ENCODE data around the gene POLQ.
"Not testable (repeated sequence)": the region's sequence is repeated elsewhere in the genome, so short reads cannot be mapped to it uniquely, and the experiment has no call there.

POLQ gene

GRCh38 chr3:121430664-121431215, 115.0 kb downstream of the POLQ start:
- no peak for TF ChIP-seq CTCF (conservative IDR thresholded peaks at IDR 0.05; ENCODE audit: low read depth)
- CTCF ChIA-PET, result no interaction called here
- DNase-seq (ENCODE audit: low spot score), result no peak
- no peak overlapping the region for H3K27ac ChIP-seq
- POLR2A ChIA-PET (ENCODE audit: low non-redundant PET), result no interaction called here

GRCh38 chr3:121424549-121424948, 121.2 kb downstream of the POLQ start:
- CTCF ChIA-PET, result no interaction called here
- POLR2A ChIA-PET (ENCODE audit: low non-redundant PET), result no interaction called here
- no peak for TF ChIP-seq CTCF (conservative IDR thresholded peaks at IDR 0.05; ENCODE audit: low read depth)
- DNase-seq (ENCODE audit: low spot score), result no peak
- H3K27ac ChIP-seq, result no peak overlapping the region

DNA sequence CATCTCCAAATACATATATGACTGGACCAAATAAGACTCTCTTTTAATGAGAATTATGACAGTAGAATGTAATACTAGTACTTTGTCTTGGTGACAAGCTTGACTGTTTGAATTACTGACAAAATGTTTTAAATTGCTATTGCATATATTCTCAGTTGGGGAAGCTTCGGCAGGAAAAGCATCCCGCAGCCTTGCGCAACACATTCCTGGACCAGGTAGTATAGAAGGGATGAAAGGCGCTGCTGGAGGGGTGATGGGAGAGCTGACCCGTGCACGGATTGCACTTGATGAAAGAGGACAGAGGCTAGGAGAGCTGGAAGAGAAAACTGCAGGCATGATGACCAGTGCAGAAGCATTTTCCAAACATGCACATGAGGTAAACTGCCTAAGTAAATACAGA, 127.6 kb downstream of the POLQ start:
- ChIA-PET CTCF (interaction anchor here (0.6 kb wide), 1 partner anchor 149 kb away, joined by 4 read pairs; no protein-coding TSS in a partner anchor), POLR2A (ENCODE audit: low non-redundant PET) (no interaction called here)
- no peak overlapping the region for H3K27ac ChIP-seq
- TF ChIP-seq CTCF (conservative IDR thresholded peaks at IDR 0.05; ENCODE audit: low read depth), result no peak
- DNase-seq (ENCODE audit: low spot score), result no peak

DNA sequence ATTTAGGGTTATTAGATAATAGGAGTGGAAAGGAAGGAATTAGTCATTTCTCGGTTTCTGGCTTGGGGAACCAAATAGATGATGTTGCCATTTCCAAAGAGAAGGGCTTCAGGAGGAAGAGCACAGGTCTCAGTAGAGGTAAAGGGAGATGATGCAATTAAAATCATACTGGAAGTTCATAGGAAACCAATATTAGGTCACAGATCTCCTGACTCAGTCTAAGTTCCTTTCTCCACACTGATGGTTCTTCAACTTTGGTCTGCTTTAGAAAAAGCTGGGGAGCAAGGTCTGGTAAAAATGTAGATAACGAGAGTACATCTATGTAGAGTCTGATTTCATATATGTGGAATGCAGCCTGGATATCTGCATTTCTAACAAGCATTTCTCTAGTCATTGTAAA, 130.9 kb downstream of the POLQ start:
- POLR2A ChIA-PET (ENCODE audit: low non-redundant PET), result no interaction called here
- no peak for TF ChIP-seq CTCF (conservative IDR thresholded peaks at IDR 0.05; ENCODE audit: low read depth)
- CTCF ChIA-PET, result no interaction called here
- no peak for DNase-seq (ENCODE audit: low spot score)
- no peak overlapping the region for H3K27ac ChIP-seq

DNA sequence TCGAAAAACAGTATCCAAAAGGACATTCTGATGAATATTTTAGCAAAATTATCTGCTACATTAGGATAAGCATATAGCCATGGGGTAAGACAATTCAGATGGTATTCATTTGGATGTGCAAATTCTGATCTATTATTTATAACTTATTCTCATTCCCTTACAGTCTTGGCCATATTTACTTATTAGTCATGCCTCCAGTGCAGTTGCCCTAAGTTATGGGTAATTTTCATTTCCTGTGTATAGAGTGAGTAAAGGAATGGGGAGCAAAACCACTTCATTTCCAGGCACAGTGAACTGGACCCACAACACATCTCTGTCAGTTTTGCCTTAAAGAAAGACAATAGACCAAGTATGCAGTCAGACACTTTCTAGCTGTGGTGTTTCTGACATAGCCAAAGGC, 134.3 kb downstream of the POLQ start:
- TF ChIP-seq CTCF (conservative IDR thresholded peaks at IDR 0.05; ENCODE audit: low read depth), result no peak
- DNase-seq (ENCODE audit: low spot score), result no peak
- CTCF ChIA-PET, result no interaction called here
- POLR2A ChIA-PET (ENCODE audit: low non-redundant PET), result no interaction called here
- no peak overlapping the region for H3K27ac ChIP-seq

GRCh38 chr3:121405631-121406030, 140.2 kb downstream of the POLQ start:
- DNase-seq (ENCODE audit: low spot score), result no peak
- no peak overlapping the region for H3K27ac ChIP-seq
- POLR2A ChIA-PET (ENCODE audit: low non-redundant PET), result no interaction called here
- TF ChIP-seq CTCF (conservative IDR thresholded peaks at IDR 0.05; ENCODE audit: low read depth), result no peak
- CTCF ChIA-PET, result no interaction called here

DNA sequence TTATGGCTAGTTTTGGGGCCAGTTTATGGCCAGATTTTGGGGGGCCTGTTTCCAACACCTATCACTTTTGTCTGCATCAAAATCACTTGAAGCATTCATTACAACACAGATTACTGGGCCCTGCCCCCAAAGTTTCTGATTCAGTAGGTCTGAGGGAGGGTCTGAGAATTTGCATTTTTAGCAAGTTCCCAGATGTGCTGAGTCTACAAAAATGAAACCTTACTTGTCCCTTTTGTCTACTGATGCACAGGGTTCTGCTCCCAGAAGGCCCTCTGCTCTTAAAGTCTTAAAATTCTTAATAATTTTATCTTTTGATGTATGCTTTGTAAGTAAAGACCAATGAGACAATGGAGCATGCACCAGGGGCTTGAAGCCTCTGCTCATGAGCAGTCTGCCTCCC, 146.0 kb downstream of the POLQ start:
- H3K27ac ChIP-seq, result no peak overlapping the region
- CTCF ChIA-PET, result no interaction called here

DNA sequence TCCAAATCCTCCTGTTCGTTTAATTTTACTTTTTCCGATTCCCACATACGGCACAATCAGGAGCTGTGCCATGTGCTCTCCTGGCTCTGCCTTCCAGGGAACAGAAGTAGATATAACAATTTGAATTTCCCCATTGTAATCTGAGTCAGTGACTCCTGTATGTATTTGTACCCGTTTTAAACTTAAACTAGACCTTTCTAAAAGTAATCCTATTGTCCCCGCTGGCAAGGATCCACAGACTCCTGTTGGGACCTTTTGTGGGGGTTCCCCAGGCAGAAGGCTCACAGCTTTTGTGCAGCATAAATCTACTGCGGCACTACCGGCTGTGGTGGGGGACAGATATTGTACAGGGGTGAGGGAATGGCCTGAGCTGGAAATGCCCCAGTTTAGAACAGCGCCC, 147.7 kb downstream of the POLQ start:
- CTCF ChIA-PET, result interaction anchor here (0.6 kb wide), 1 partner anchor 630 kb away, joined by 4 read pairs; no protein-coding TSS in a partner anchor
- H3K27ac ChIP-seq; DNase-seq (ENCODE audit: low spot score); POLR2A ChIA-PET (ENCODE audit: low non-redundant PET): not testable (repeated sequence)

More for the DNA sequence above, 146.0 kb downstream of the POLQ start:
- POLR2A ChIA-PET (ENCODE audit: low non-redundant PET), result no interaction called here
- no peak for TF ChIP-seq CTCF (conservative IDR thresholded peaks at IDR 0.05; ENCODE audit: low read depth)
- DNase-seq (ENCODE audit: low spot score), result no peak

- DNase-seq (ENCODE audit: low spot score); CTCF ChIA-PET; POLR2A ChIA-PET (ENCODE audit: low non-redundant PET); H3K27ac ChIP-seq: not testable (repeated sequence)
Measured at GRCh38 chr3:121395967-121396366, 149.8 kb downstream of the POLQ start.

GRCh38 chr3:121388308-121388707, 157.5 kb downstream of the POLQ start:
- CTCF ChIA-PET; DNase-seq (ENCODE audit: low spot score); POLR2A ChIA-PET (ENCODE audit: low non-redundant PET); H3K27ac ChIP-seq: not testable (repeated sequence)

Data from RWPE1 (cell line).